Skeletal muscle satellite cell (primary cell): ENCODE data around the gene PPFIBP1.

Experiments used
- H3K27me3 ChIP-seq: 2 replicates; pipeline ENCODE4 v1.7.0; 2013; ENCODE audit warnings: low read length; ENCODE audit not compliant: control insufficient read depth, insufficient read depth
- H3K36me3 ChIP-seq: 2 replicates; pipeline ENCODE4 v1.7.0; 2013; ENCODE audit warnings: mild to moderate bottlenecking, control low read depth, low read length; ENCODE audit not compliant: insufficient read depth
- H3K4me1 ChIP-seq: 2 replicates; pipeline ENCODE4 v1.7.0; 2013; ENCODE audit warnings: low read length; ENCODE audit not compliant: control insufficient read depth, insufficient read depth
- H3K4me2 ChIP-seq: 2 replicates; pipeline ENCODE4 v1.7.0; 2013; ENCODE audit warnings: mild to moderate bottlenecking, low read length
- H3K4me3 ChIP-seq: 2 replicates; pipeline ENCODE4 v1.7.0; 2013; ENCODE audit warnings: low read length
- H3K9ac ChIP-seq: 2 replicates; pipeline ENCODE4 v1.7.0; 2013; ENCODE audit warnings: mild to moderate bottlenecking, low read depth, low read length, moderate library complexity
- H3K9me3 ChIP-seq: replicated peaks from 2 replicates; pipeline ENCODE4 v1.7.0; 2013; ENCODE audit warnings: mild to moderate bottlenecking, control low read depth, low read length

PPFIBP1 gene

DNA sequence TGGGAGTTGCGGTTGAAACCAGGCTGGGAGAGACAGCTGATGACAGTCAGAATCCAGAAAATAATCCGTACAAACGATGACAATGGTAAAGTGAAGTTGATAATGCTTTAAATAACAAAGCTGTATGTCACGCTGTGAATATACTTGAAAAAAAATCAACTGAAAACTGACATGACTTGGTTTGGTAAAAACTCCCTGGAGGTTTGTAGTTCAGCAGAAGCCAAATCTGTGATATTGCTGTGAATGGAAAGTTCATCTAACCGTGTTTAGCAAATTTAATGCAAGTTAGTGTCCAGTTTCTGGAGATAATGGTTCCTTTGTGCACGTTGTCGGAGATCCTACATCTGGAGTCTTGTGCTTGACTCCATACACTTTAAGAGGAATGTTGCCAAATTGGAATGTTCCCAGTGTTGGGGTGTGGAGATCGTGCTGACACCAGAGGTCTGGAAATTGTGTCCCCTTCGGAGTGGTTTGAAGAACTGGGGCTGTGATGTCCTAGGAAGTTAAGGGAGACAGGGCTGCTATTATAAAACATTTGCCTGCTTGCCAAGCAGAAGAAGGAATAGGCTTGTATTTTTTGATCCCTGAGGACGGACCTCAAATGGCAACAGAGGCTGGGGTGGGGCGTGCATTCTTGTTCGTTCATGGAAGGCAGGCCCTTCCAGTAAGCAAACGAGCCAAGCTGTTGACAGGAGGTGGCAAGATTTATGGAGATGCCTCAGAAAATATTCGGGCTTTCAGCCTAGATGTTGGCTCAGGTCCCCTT is 30.6 kb downstream of the PPFIBP1 start:
- no peaks in the 10 kb centered on the region for H3K36me3 ChIP-seq
- H3K4me2 ChIP-seq = peak overlapping the region; percentile 74
- H3K4me3 ChIP-seq = peak overlapping the region; percentile 54
- no peaks in the 10 kb centered on the region for H3K9me3 ChIP-seq
- peaks cover 85% of the 10 kb centered on the region for H3K4me1 ChIP-seq
- peak overlapping the region; percentile 72 for H3K9ac ChIP-seq
- H3K27me3 ChIP-seq = no peaks in the 10 kb centered on the region

DNA sequence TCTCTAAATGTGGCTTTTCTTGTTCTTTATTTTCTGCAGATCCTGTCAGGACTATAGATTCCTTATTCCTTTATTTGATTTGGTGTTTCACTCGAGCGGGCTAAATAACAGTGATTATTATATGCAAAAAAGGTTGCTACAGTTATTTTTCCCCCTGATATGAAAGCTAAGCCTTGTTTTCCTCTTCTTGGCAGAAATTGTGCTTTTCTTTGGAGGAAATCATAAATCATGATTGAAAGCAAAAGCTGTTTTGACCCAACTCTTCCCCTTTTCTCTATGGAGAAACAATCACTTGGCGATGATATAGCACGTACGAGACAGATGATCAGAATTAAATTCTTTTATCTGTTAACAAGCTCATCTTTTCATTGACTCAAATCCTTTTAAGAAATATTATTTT is 31.4 kb downstream of the PPFIBP1 start:
- no peaks in the 10 kb centered on the region for H3K9me3 ChIP-seq
- H3K36me3 ChIP-seq = no peaks in the 10 kb centered on the region
- peak overlapping the region; percentile 54 for H3K4me3 ChIP-seq
- peak overlapping the region; percentile 72 for H3K9ac ChIP-seq
- peaks cover 84% of the 10 kb centered on the region for H3K4me1 ChIP-seq
- no peaks in the 10 kb centered on the region for H3K27me3 ChIP-seq
- peak overlapping the region; percentile 74 for H3K4me2 ChIP-seq

DNA sequence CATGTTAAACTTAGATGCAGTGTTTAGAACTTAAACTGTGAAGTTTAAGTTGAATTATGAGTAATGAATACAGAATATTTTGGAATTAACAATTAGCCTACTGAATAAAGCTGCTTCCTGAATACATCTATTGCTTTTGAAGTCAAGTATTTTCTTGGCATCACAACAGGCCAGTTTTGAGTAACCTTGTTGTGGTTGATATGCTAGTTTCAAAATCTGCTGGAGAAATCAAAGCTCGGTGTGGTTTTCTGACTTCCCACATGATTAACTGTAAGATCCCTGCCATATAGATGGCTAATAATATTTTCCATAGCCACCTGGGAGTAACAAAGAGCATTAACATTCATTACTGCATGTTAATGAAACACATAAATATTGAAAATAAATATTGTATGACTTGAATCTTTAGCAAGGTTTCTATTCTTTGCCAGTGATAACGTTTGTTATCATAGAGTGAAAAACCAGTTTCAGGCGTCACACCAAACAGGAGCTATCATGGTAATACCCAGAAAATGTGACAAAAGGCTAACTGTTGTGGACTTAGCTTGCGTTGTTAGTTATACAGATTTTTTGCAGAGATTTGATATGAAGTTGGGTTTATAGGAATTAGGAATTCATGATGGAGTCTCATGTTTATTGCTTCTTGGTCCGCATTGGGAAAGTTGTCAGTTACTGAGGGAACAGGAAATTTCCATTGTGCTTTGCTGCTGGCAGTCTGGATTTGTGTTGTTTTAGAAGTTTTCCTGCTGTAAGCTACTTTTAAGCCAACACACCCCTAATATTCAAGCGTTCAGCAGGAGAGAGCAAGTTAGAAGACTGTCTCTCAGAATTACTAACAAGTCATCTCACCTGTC is 32.1 kb downstream of the PPFIBP1 start:
- H3K27me3 ChIP-seq = no peaks in the 10 kb centered on the region
- no peaks in the 10 kb centered on the region for H3K9me3 ChIP-seq
- H3K9ac ChIP-seq = peak overlapping the region; percentile 72
- peaks cover 85% of the 10 kb centered on the region for H3K4me1 ChIP-seq
- no peaks in the 10 kb centered on the region for H3K36me3 ChIP-seq
- peak overlapping the region; percentile 54 for H3K4me3 ChIP-seq
- H3K4me2 ChIP-seq = peak overlapping the region; percentile 74

DNA sequence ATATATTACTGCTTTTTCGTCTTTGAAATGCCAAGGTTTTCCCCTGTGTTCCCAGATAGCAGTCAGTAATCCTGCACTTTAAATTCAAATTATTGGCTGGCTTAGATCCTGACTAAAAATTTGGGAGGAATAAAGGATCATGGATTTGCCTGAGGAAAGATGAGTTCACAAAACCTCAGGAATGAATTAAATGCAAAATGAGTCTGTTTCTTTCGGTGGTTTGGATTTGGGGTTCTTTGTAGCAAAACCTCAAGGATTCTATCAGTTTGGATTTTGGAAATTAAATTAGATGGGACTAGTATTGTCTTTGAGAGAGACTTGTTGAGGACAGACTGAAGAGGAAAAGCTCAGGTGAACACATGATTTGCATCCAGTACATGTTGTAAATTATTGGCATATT is 36.1 kb downstream of the PPFIBP1 start:
- Histone ChIP-seq H3K4me3 (no peak overlapping the region), H3K36me3 (no peaks in the 10 kb centered on the region), H3K4me2 (no peak overlapping the region), H3K4me1 (peaks cover 61% of the 10 kb centered on the region), H3K9ac (peak overlapping the region; percentile 8), H3K9me3 (no peaks in the 10 kb centered on the region), H3K27me3 (no peaks in the 10 kb centered on the region)

DNA sequence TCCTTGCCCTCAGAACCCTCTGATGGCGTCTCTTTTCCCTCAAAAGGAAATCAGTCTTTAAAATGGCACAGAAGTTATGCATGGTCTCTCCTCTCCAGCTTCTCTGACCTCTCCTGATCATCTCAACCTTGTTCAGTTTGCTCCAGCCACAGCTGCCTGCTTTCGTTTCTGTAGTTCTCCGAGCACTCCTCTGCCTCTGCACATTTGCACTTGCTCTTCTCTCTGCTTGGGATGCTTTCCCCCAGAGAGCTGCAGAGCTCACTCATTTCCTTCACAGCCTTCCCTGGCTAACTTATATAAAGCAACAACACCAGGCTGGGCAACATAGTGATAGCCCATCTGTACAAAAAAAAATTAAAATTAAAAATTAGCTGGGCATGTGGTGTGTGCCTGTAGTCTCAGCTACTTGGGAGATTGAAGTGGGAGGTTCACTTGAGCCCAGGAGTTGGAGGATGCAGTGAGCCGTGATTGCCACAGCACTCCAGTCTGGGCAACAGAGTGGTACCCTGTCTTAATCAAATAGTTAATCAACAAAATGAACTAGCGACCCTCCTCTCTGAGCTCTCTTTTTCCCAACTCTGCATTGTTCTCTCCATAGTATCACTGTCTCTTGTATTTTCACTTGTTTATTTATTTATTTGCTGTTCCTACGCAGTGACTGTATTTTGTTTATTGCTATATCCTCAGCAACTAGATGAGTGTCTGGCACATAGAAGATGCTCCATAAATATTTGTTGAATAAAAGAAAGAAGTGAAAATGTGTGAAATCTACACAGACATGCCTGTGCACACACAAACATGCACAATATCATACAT is 37.7 kb downstream of the PPFIBP1 start:
- Histone ChIP-seq H3K36me3 (no peaks in the 10 kb centered on the region), H3K27me3 (no peaks in the 10 kb centered on the region), H3K4me2 (peak overlapping the region; percentile 58), H3K4me1 (peaks cover 45% of the 10 kb centered on the region), H3K9me3 (no peaks in the 10 kb centered on the region), H3K4me3 (no peak overlapping the region), H3K9ac (peak overlapping the region; percentile 33)

DNA sequence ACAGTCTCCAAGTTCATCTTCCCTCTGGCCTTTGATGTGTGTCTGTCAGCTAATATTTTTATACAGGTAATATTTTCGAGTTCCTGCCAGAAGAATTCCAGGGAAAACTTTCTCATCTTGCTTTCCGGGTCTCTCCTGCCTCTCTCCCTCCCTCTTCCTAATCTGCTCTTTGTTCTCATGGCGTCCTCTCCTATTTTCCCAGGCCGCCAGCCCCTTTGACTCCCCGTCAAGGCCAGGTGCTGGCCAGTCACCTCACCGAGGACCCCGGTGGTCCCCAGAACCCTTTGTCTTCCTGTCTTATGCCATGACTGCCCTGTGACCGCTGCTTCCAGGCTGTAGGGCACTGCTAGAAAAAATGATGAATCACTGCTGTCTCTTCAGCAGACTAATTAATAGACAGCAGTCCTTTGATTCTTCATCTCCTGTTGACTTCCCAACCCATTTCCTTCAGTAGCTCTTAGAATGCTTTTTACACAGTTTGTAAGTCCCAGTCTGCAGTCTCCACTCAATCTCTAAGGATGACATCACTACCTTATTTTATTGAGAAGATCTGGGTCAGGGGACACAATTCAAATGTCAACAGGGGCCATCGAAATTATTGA is 40.7 kb downstream of the PPFIBP1 start:
- no peak overlapping the region for H3K9ac ChIP-seq

DNA sequence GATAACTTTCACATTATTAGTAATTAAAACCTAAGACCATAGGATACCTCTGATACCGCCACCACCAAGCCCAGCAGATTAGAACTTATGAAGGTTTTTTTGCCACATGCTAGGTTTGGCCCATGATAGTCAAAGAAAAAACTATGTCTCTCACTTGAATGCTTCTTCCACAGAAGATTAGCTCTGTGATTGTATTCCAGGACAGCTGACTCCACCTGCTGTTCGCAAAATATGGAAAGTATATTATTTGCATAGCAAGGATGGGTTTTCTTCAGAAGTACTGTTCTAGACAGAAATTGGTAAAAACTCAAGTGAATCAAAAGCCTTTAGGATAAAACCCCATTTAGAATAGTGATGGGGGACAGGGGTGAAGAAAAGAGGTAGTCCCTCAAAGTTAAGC is 42.2 kb downstream of the PPFIBP1 start:
- Histone ChIP-seq H3K27me3 (no peaks in the 10 kb centered on the region), H3K4me1 (peaks cover 33% of the 10 kb centered on the region), H3K4me3 (no peak overlapping the region), H3K9me3 (no peaks in the 10 kb centered on the region), H3K36me3 (no peaks in the 10 kb centered on the region), H3K9ac (no peak overlapping the region), H3K4me2 (no peak overlapping the region)

More for the DNA sequence above, 40.7 kb downstream of the PPFIBP1 start:
- Histone ChIP-seq H3K4me3 (no peak overlapping the region), H3K4me2 (no peak overlapping the region), H3K9me3 (no peaks in the 10 kb centered on the region), H3K36me3 (no peaks in the 10 kb centered on the region), H3K27me3 (no peaks in the 10 kb centered on the region), H3K4me1 (peaks cover 43% of the 10 kb centered on the region)

DNA sequence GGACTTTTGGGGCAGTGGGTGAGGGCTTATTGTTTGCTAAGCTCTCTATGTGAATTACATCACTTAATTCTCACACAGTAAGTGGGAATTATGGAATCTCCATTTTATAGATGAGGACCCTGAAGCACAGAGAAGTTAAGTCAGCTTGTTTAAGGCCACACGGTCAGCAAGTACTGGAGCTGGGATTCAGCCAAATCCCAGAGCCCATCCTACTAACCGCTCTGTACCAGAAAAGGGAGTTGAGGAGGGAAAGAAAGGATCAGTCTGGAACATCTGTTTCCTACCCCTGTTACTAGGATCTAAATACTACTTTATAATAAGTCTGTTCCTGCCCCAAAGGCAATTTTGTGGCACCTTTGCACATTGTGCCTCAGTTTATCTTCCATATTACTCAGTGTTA is 42.6 kb downstream of the PPFIBP1 start:
- H3K4me2 ChIP-seq = no peak overlapping the region
- peaks cover 33% of the 10 kb centered on the region for H3K4me1 ChIP-seq
- H3K9ac ChIP-seq = no peak overlapping the region
- H3K36me3 ChIP-seq = no peaks in the 10 kb centered on the region
- no peaks in the 10 kb centered on the region for H3K27me3 ChIP-seq
- H3K4me3 ChIP-seq = no peak overlapping the region
- H3K9me3 ChIP-seq = no peaks in the 10 kb centered on the region

DNA sequence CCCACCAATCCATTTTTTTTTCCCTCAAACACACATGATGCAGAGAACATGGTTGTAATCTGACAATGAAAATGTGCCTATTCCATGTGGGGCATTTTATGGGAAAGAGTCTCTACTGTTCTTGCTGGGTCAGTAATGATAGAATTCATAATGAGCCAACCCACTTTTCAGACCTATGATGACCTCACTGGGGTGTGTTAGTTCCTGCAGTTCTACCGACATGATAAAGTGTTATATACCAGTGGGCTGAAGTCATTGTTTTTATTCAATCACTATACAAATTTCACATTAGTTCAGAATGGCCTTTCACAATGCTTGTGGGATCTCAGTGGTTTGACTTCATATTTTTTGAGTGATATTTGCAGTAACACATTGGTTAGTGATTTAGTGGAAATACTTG is 47.5 kb downstream of the PPFIBP1 start:
- H3K9ac ChIP-seq = peak overlapping the region; percentile 72
- H3K4me1 ChIP-seq = peaks cover 66% of the 10 kb centered on the region
- no peaks in the 10 kb centered on the region for H3K36me3 ChIP-seq
- no peaks in the 10 kb centered on the region for H3K9me3 ChIP-seq
- H3K4me3 ChIP-seq = no peak overlapping the region
- H3K27me3 ChIP-seq = no peaks in the 10 kb centered on the region
- peak overlapping the region; percentile 6 for H3K4me2 ChIP-seq

DNA sequence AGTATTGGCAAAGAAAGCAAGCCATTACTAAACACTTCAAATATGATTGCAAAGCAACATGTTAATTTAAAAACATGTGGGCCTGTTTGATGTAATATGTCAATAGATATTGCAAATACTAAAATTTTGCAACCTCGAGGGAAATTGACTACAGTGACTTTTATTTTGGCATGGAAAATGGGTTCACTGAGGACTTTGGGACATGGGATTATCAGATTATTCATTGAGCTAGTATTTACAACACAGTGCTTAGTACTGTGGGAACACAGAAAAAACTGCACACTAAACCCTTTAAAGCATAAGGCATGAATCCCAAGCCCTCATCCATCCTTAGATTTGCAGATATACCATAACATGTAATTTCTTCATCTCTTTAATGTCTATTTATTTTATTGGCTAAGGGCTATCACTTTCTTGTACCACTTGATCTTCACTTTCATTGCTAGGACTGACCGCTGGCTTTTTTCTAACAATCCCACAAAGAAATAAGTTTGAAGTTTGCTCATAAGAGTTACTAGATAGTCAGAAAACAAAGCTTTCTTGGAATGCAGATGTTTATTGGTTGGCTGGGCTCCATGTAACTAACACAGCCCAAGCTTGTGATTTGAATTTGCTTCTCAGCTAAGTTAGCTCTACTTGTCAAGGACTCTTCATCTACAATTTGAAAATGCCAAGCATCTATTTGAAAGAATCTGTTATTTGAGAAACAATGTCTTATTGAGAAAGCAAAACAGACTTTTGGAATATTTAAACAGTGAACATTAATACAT is 48.7 kb downstream of the PPFIBP1 start:
- Histone ChIP-seq H3K4me3 (no peak overlapping the region), H3K9me3 (no peaks in the 10 kb centered on the region), H3K4me1 (peaks cover 78% of the 10 kb centered on the region), H3K9ac (peak overlapping the region; percentile 72), H3K27me3 (no peaks in the 10 kb centered on the region), H3K4me2 (peak overlapping the region; percentile 12), H3K36me3 (no peaks in the 10 kb centered on the region)
